Mesenchymal stem cell (in vitro differentiated cells and primary cell): ENCODE data around the gene UQCRQ.

Source experiments
- DNase-seq: peaks from one replicate; pipeline ENCODE4 v3.0.0-alpha.2; 2013
- H2AFZ ChIP-seq: one replicate; pipeline ENCODE4 v1.6.1; 2013; ENCODE audit warnings: low read depth, mild to moderate bottlenecking, control low read depth, inconsistent platforms, low read length, moderate library complexity
- H2AK5ac ChIP-seq: 2 replicates; pipeline ENCODE4 v1.6.1; 2013; ENCODE audit warnings: low read length, moderate library complexity, mild to moderate bottlenecking, inconsistent platforms; ENCODE audit not compliant: severe bottlenecking
- H2BK120ac ChIP-seq: one replicate; pipeline ENCODE4 v1.6.1; 2013; ENCODE audit warnings: low read depth, mild to moderate bottlenecking, inconsistent platforms, low read length, moderate library complexity
- H2BK12ac ChIP-seq, 2 experiments: one replicate each; pipeline ENCODE4 v1.6.1; 2013; ENCODE audit warnings: inconsistent platforms in 2 of 2, low read length in 2 of 2, mild to moderate bottlenecking in 2 of 2, moderate library complexity in 2 of 2, control low read depth in 1 of 2
- H2BK15ac ChIP-seq: one replicate; pipeline ENCODE4 v1.6.1; 2013; ENCODE audit warnings: mild to moderate bottlenecking, low read depth, inconsistent platforms; ENCODE audit not compliant: poor library complexity, severe bottlenecking
- H2BK5ac ChIP-seq: 2 replicates; pipeline ENCODE4 v1.6.1; 2013; ENCODE audit warnings: low read depth, mild to moderate bottlenecking, low read length, control low read depth, inconsistent platforms; ENCODE audit not compliant: poor library complexity, severe bottlenecking
- H3K14ac ChIP-seq, 2 experiments: one replicate each; pipeline ENCODE4 v1.6.1; 2013; ENCODE audit warnings: inconsistent platforms in 2 of 2, low read length in 2 of 2, control low read depth in 1 of 2, mild to moderate bottlenecking in 1 of 2, moderate library complexity in 1 of 2
- H3K18ac ChIP-seq, 2 experiments: one replicate each; pipeline ENCODE4 v1.6.1; 2013; ENCODE audit warnings: inconsistent platforms in 2 of 2, low read length in 2 of 2, control low read depth in 1 of 2, low read depth in 1 of 2, mild to moderate bottlenecking in 1 of 2
- H3K23ac ChIP-seq, 2 experiments: one replicate each; pipeline ENCODE4 v1.6.1; 2013; ENCODE audit warnings: inconsistent platforms in 2 of 2, low read length in 2 of 2, mild to moderate bottlenecking in 2 of 2, moderate library complexity in 2 of 2, control low read depth in 1 of 2
- H3K27ac ChIP-seq: 2 replicates; pipeline ENCODE4 v1.5.1; 2013; ENCODE audit warnings: mild to moderate bottlenecking, moderate library complexity, low read length, control low read depth, inconsistent platforms; ENCODE audit not compliant: poor library complexity, severe bottlenecking
- H3K27me3 ChIP-seq, 2 experiments: 2 replicates each; pipeline versions ENCODE4 v1.6.1 to v1.7.0; 2013; ENCODE audit warnings: low read length in 2 of 2, mild to moderate bottlenecking in 2 of 2, moderate library complexity in 2 of 2, control low read depth in 1 of 2, inconsistent platforms in 1 of 2; ENCODE audit not compliant: control insufficient read depth in 1 of 2, insufficient read depth in 1 of 2
- H3K36me3 ChIP-seq, 2 experiments: 2 replicates each; pipeline versions ENCODE4 v1.6.1 to v1.7.0; 2013; ENCODE audit warnings: low read length in 2 of 2, control low read depth in 1 of 2, inconsistent platforms in 1 of 2, low read depth in 1 of 2, mild to moderate bottlenecking in 1 of 2; ENCODE audit not compliant: insufficient read depth in 2 of 2, control insufficient read depth in 1 of 2
- H3K4ac ChIP-seq, 2 experiments: one replicate each; pipeline ENCODE4 v1.6.1; 2013; ENCODE audit warnings: inconsistent platforms in 2 of 2, low read length in 2 of 2, mild to moderate bottlenecking in 2 of 2, moderate library complexity in 2 of 2, control low read depth in 1 of 2, low read depth in 1 of 2
- H3K4me1 ChIP-seq: 2 replicates; pipeline ENCODE4 v1.6.1; 2013; ENCODE audit warnings: low read depth, low read length, control low read depth; ENCODE audit not compliant: control insufficient read depth, insufficient read depth
- H3K4me2 ChIP-seq: 2 replicates; pipeline ENCODE4 v1.6.1; 2013; ENCODE audit warnings: low read length, mild to moderate bottlenecking, inconsistent platforms; ENCODE audit not compliant: poor library complexity, severe bottlenecking
- H3K4me3 ChIP-seq, 2 experiments: 2 replicates each; pipeline versions ENCODE4 v1.5.1 to v1.7.0; 2013; ENCODE audit warnings: low read length in 2 of 2, mild to moderate bottlenecking in 2 of 2, control low read depth in 1 of 2, low read depth in 1 of 2; ENCODE audit not compliant: insufficient read depth in 1 of 2
- H3K79me1 ChIP-seq: replicated peaks from 2 replicates; pipeline ENCODE4 v1.6.1; 2013; ENCODE audit warnings: mild to moderate bottlenecking, control low read depth, low read length, inconsistent platforms; ENCODE audit not compliant: poor library complexity, severe bottlenecking
- H3K9ac ChIP-seq: 2 replicates; pipeline ENCODE4 v1.7.0; 2013; ENCODE audit warnings: mild to moderate bottlenecking, low read length, moderate library complexity
- H3K9me3 ChIP-seq: 2 replicates; pipeline ENCODE4 v1.7.0; 2013; ENCODE audit warnings: mild to moderate bottlenecking, low read length; ENCODE audit not compliant: control insufficient read depth
- H4K8ac ChIP-seq: one replicate; pipeline ENCODE4 v1.6.1; 2013; ENCODE audit warnings: inconsistent platforms, mild to moderate bottlenecking, low read length, moderate library complexity
- H4K91ac ChIP-seq: one replicate; pipeline ENCODE4 v1.6.1; 2013; ENCODE audit warnings: mild to moderate bottlenecking, low read length, inconsistent platforms
- WGBS: methylation state at CpG from one replicate; pipeline ENCODE4 v1.1.7; 2013; ENCODE audit warnings: mixed read lengths; 5-methylcytosine and 5-hydroxymethylcytosine counted together

UQCRQ gene

DNA sequence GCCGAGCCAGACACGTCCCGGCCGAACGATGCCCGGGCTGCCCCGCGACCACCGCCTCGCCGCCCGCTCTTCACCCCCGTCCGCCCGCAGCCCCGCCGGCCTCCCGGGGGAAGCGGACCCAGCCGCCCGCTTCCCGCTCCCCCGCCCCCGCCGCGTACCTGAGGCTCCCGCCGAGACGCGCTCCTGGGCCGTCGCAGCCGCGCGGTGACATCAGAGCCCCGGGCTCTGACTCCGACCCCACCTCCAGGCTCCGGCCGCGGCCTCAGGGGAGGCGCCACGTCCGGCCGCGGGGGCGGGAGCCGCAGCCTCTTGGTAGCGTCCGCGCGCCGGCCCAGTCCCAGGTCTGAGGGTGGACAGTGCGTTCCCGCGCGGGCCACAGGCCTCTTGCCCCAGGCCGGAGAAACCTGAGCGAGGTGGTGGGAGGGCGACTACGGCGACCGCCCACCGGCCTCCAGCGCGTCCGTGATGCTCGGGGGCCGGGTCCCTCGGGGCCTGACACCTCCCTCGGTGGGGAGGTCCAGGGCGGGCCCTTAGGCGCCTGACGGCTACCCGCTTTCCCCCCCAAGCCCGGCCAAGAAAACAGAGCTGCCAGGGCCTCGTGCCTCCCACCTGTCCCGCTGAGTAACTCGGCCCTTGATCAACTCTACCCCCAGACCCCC, 35.9 kb upstream of the UQCRQ start, which contains the start of gene SHROOM1:
TSS of gene SHROOM1 (minus strand) at position 212 of the 659 bp plus-strand sequence. CDS start 4,507 bp downstream, outside the sequence.
- peak; percentile 50 for DNase-seq
- Histone ChIP-seq H3K14ac (peak within 1 kb of the TSS in 1 of 2 experiments; percentile 73), H3K9me3 (no peaks in the 10 kb centered on the region), H2AK5ac (no peak within 1 kb of the TSS), H3K18ac (peak within 1 kb of the TSS; percentile 76 to 81), H3K9ac (peak within 1 kb of the TSS; percentile 84), H2BK5ac (no peak within 1 kb of the TSS), H4K91ac (peak within 1 kb of the TSS; percentile 59), H3K27me3 (no peaks in the 10 kb centered on the region), H2BK15ac (peak within 1 kb of the TSS; percentile 52), H3K27ac (no peak within 1 kb of the TSS), H3K36me3 (peaks cover 0 to 7% of the 10 kb centered on the region in 2 experiments), H3K23ac (peak within 1 kb of the TSS in 1 of 2 experiments; percentile 74), H3K4me3 (peak within 1 kb of the TSS; percentile 78 to 81), H3K4me2 (peak within 1 kb of the TSS; percentile 80), H2BK12ac (peak within 1 kb of the TSS in 1 of 2 experiments; percentile 81), H2BK120ac (peak within 1 kb of the TSS; percentile 61), H3K4ac (peak within 1 kb of the TSS; percentile 51 to 64), H4K8ac (peak within 1 kb of the TSS; percentile 82), H3K79me1 (peaks cover 7% of the 10 kb centered on the region), H3K4me1 (peaks cover 13% of the 10 kb centered on the region), H2AFZ (peak within 1 kb of the TSS; percentile 80)
- 4% methylated on average over 67 of the region's 78 CpGs for WGBS

DNA sequence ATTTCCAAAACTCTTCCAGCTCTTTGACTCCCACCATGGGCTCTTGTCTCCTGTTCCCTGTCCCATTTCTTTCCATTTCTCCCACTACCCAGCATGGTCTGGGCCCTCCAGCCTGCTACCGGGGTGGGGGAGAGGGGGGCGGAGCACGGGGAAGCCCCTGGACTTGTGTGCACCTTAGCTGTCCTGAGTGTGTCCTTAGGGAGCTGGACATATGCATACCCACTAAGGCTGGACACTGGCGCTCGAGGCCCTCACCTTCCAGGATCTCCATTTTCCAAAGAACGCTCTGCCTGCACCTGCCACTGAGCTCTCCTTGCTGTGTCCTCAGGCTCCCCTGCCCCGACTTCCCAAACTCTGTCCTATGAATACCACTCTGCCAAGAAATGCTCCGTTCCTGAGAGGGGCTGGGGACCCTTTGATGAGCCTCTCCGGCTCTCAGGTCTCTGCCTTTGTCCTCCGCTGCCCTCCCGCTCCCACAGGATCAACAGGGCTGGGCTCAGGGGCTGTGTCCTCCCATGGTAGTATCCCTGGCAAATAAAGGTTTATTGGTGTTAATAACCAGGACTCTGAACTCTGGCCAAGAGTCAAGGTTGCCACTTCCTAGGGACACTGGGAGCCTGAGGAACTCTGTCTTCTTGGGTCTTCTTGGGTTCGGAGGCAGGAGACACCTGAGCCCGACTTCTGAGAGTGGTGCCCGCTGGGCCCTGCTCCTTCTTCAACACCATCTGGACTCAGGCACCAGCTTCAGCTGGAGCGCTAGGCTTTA, 35.2 kb upstream of the UQCRQ start:
- Histone ChIP-seq H3K4ac (no peak overlapping the region), H2BK5ac (no peak overlapping the region), H2AFZ (no peak overlapping the region), H3K9ac (no peak overlapping the region), H3K9me3 (no peaks in the 10 kb centered on the region), H3K4me2 (peak overlapping the region; percentile 80), H3K4me1 (peaks cover 13% of the 10 kb centered on the region), H2BK12ac (no peak overlapping the region), H4K91ac (no peak overlapping the region), H3K36me3 (peaks cover 0 to 2% of the 10 kb centered on the region in 2 experiments), H3K79me1 (peaks cover 7% of the 10 kb centered on the region), H2BK120ac (peak overlapping the region; percentile 11), H3K23ac (no peak overlapping the region), H3K14ac (no peak overlapping the region), H3K18ac (no peak overlapping the region), H4K8ac (no peak overlapping the region), H3K27me3 (no peaks in the 10 kb centered on the region), H3K27ac (no peak overlapping the region), H2AK5ac (no peak overlapping the region), H2BK15ac (no peak overlapping the region), H3K4me3 (peak overlapping the region; percentile 78 to 81)
- no peak for DNase-seq
- 92% methylated on average over 13 of the region's 15 CpGs for whole genome bisulfite sequencing

DNA sequence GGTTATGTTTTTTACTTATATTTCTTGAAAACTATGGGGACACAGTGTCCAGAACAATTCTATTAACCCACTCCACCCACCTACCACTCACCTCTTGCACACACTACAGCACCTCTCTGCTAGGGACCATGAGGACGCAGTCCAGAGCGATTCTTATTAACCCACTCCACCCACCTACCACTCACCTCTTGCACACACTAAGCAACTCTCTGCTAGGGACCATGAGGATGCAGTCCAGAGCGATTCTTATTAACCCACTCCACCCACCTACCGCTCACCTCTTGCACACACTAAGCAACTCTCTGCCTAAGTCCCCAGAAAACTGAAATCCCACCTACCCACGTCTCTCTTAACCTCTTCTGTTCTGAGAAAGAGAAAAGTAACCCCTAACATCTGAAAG, 33.8 kb upstream of the UQCRQ start:
- no peak overlapping the region for H2BK5ac ChIP-seq
- H2BK15ac ChIP-seq, result no peak overlapping the region
- H3K4me3 ChIP-seq, result no peak overlapping the region
- DNase-seq, result no peak
- H3K14ac ChIP-seq, result no peak overlapping the region
- H3K4ac ChIP-seq, result no peak overlapping the region
- no peak overlapping the region for H4K91ac ChIP-seq
- H2BK12ac ChIP-seq, result no peak overlapping the region
- H3K36me3 ChIP-seq, result peaks cover 0 to 2% of the 10 kb centered on the region in 2 experiments
- H3K9ac ChIP-seq, result no peak overlapping the region
- H3K18ac ChIP-seq, result no peak overlapping the region
- no peak overlapping the region for H3K27ac ChIP-seq
- no peaks in the 10 kb centered on the region for H3K27me3 ChIP-seq
- no peak overlapping the region for H2AK5ac ChIP-seq
- WGBS, result 92% methylated on average over 5 of the region's 5 CpGs
- no peak overlapping the region for H4K8ac ChIP-seq
- H3K4me1 ChIP-seq, result peaks cover 13% of the 10 kb centered on the region
- H2BK120ac ChIP-seq, result no peak overlapping the region
- no peak overlapping the region for H3K23ac ChIP-seq
- H3K79me1 ChIP-seq, result peaks cover 7% of the 10 kb centered on the region
- no peak overlapping the region for H2AFZ ChIP-seq
- H3K4me2 ChIP-seq, result no peak overlapping the region
- no peaks in the 10 kb centered on the region for H3K9me3 ChIP-seq

DNA sequence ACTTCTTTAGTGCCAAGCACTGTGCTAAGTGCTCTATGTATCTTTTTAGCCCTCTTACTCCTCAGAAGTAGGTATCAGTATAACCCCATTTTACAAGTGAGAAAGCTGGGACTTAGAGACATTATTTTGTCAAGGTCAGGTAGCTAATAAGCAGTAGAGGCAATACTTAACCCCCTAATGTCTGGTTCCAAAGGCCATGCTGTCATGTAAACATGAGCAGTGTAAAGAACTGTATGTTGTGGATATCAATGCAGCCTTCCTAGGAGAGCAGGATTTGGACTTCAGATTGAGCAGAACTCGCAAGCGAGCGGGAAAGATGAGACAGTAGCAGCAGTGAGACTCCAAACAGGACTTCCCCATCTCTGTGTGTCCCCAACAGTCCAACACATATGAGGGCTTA, 32.4 kb upstream of the UQCRQ start:
- no peak overlapping the region for H3K14ac ChIP-seq
- no peak overlapping the region for H3K27ac ChIP-seq

More for the DNA sequence above, 32.4 kb upstream of the UQCRQ start:
- Histone ChIP-seq H3K18ac (no peak overlapping the region), H3K4me3 (no peak overlapping the region), H3K4me1 (peaks cover 13% of the 10 kb centered on the region), H2AFZ (no peak overlapping the region), H2BK5ac (no peak overlapping the region), H2BK120ac (no peak overlapping the region), H2BK15ac (no peak overlapping the region), H3K27me3 (no peaks in the 10 kb centered on the region), H3K4ac (no peak overlapping the region), H2BK12ac (no peak overlapping the region), H3K9ac (no peak overlapping the region), H3K79me1 (peaks cover 2% of the 10 kb centered on the region), H3K23ac (no peak overlapping the region), H3K36me3 (no peaks in the 10 kb centered on the region), H4K8ac (no peak overlapping the region), H3K9me3 (no peaks in the 10 kb centered on the region), H3K4me2 (no peak overlapping the region), H4K91ac (no peak overlapping the region), H2AK5ac (no peak overlapping the region)
- DNase-seq, result no peak
- 100% methylated on average over 3 of the region's 3 CpGs for WGBS
